Activated effector memory CD4-positive, alpha-beta T cell treated with Interleukin-2 at 50 U/mL for 16 hours (primary cell): ENCODE data around the gene FAM222A.

Source experiments
- DNase-seq: peaks from one replicate; pipeline ENCODE4 v3.0.0-alpha.2; 2020

FAM222A gene

DNA sequence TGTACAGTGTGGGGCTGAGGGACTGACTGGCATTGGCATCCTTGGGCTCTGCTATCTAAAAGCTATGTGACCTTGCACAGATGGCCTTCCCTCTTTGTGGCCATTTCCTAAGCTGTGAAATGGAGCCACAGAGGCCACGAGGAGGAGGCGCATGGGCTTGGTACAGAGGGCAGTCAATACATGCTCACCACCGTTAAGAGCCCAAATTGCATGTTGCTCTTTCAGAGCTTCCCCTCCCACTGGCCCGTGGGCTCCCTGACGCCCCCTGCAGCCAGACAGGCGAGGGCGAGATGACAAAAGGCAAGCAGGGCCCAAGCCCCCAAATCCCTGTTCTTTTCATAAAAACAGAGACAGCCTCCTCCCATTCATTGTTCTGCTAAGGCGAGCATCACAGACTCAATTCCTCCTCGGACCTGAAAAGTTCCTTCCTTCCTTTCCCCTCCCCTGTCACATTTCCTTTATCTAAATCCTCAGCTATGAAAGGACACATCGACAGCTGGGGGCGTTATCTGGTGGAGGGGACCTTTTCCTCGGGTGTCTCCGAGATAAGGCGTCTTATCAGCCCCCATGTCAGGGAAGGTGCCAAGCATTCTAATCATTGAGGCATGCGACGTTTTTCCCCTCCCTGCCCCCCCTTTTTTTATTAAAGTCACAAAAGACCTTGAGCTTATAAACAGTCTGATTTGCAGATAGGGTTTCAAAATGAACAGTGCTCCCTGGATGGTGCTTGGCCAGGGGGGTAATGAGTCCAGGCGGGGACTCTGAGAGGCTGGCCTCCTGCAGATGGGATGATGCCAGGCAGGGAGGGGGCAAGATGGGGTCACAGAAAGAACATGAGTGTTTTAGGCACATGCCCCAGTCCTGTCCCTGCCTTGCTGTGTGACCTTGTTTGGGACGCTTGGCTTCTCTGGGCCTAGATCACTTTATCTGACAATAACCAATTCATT is 26.4 kb downstream of the FAM222A start:
- DNase-seq = no peak

DNA sequence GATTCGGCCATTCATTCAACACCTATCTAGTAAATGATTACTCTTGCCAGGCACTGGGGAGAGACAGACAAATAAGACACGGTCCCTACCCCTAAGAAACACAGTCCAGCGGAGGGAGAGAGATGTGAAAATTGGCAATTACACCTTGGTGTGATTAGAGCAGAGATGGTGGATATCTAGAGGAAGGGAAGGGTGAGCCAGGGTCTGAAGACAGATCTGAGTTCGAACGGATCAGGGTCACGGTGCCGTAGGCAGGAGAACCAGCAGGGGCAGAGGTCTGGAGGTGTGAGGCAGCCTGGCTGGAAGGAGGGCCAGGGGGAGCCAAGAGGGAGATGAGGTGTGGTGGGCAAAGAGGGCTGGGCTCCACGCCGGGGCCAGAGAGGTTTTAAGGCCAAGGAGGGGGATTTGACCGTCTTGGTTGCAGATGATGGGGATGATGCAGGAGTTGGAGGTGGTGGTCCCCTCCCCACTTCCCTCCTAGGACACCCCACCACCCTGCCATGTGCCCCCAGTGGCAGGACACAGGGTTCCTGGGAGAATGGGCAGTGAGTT is 27.1 kb downstream of the FAM222A start:
- no peak for DNase-seq

DNA sequence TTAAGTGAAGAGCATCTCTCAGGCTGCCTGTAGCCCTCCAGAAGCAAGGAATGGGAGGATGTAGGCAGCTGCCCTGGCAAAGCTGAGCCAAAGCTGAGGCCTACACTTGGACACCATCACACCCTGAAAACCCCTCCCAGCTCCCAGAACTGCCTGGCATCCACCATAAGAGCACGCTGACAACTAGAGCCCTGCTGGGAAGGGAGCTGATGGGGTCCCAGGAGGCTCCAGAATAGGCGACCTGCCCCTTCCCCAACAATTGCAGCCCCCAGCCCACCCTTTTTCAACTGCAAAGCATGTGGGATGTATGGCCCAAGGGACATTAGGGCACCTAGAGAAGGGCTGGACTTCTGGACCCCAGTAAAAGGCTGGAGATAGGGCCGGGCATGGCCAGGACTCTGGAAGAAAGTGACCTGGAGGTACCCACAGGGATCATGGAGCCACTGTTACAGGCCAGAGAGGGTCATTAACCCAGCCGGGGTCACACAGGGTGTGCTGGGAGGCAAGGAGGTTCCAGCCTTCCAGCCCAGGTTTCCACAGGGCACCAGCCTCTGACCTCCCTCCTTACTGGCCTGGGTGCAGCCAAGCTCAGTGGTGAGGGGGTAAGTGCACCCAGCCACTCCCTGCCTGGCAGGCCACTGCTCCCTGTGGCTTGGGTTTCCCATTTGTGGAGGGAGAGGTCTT is 27.8 kb downstream of the FAM222A start:
- DNase-seq = no peak

DNA sequence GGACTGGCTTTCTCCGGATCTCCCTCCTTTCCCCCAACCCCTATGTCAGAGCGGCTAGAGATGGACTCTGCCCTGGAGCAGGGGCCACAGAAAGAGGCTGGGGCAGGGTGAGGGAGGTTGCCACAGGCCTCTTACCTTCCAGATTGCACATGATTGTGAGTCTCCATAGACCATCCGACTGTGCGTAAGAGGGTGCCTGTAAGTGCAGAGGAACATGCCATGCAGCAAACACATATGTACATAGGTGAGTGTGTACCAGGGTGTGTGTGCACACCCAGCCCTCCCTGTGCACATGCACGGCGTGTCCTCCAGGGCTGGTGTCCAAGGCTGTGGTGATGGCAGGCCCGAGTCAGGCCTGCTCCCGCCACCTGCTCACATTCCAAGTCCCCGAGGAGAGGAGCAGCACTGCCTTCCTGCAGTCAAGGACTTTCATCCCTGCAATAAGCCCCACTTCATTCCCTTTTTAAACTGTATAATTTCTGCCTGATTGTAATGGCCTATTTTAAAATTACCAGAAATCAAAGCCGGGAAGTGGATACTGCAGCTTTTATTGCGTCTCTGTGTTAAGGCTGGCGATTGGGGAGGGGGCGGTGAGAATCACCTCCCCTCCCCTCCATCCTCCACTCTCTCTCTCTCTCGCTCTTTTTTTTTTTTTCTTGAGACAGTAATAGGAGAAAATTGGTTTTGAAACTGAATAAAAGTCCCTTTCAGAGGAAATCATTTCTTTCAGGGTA is 28.5 kb downstream of the FAM222A start:
- no peak for DNase-seq

DNA sequence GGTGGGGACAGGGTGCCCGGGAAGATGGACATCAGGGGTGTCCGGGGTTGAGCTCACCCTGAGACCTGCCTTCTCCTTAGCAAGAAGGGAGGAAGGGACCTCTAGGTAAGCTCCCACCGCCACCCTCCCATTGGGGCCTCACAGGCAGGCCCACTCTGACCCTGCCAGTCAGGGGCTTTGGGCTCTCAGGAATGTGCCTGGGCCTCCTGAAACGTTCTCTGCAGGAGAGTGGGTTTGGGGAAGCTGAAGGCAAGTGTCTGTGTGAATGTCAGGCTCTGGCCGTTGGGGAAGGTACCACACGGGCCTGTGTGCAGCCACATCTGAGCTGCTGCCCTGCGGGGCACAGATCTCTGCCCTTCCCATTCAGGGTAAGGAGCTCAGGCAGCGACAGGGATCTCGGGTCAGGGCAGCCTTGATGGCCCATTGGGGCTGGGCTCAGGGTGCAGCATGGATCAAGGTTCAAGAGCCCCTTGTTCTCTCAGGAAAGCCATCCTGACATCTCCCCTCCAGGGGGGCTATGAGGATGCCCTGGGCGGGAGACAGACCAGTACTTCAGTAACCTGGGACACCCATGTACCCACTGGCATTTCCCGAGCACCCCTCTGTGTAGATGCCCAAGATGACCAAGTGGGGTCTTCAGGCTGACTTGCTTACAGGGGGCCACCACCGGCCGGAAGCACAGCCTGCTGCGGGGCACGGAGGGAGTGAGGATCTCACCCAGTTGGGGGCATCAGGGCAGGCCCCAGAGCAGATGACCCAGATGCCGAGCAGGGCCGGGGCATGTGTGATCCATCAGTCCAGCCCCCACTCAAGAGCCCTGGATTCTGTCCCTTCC is 29.7 kb downstream of the FAM222A start:
- DNase-seq = no peak

DNA sequence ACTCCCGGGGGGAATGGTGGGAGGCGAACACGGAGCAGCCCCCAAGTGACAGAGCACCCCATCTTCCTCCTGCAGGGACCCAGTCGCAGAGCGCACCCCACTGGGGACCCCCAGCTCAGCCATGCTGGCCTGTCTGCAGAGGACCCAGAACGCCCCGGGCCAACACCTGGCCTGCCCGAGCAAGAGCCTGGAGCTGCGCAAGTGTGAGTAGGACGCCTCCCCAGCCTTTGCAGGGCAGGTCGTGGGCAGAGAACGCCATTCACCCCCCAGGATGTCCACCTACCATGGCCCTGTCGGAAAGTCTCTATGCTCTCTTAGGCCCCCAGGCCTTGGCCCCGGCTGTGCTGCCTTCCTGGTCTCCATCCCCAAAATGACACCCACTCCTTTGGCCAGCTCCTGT is 30.4 kb downstream of the FAM222A start:
- no peak for DNase-seq

DNA sequence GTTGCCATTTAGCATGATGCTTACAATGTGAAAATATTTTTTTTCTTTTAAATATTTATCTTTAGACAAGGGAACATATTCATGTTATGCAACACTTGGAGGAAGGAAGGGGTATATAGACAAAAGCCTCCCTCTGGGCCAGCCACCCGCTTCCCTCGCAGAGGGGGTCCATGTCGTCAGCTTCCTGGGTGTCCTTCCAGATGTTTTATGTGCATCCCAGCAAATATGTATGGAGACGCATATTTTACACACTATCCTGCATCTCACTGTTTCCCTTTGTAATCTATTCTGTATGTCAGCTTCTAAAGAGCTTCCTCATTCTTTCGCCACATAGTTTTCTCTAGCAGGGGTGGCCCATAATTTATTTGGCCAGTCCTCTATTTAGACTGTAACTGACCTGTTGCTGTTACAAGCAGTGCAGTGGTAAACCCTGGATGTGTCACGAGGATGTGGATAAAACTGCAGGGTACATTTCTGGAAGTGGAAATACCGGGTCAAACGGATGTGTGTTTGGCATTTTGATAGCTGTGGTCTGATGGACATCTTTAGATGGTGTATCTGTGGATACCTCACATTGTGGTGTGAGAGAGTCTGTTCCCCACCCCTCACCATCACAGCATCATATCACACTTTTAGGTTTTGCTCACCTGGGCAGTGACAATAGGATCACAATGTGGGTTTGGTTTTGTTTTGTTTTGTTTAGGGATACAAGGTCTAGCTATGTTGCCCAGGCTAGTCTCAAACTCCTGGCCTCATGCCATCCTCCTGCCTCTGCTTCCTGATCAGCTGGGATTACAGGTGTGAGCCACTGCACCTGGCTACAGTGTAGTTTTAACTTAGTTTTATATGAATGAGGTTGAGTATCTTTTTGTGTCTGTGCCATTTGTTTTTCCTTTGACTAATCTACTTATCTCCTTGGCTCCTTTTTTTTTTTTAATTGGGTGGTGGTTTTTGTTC is 31.6 kb downstream of the FAM222A start:
- DNase-seq = no peak

DNA sequence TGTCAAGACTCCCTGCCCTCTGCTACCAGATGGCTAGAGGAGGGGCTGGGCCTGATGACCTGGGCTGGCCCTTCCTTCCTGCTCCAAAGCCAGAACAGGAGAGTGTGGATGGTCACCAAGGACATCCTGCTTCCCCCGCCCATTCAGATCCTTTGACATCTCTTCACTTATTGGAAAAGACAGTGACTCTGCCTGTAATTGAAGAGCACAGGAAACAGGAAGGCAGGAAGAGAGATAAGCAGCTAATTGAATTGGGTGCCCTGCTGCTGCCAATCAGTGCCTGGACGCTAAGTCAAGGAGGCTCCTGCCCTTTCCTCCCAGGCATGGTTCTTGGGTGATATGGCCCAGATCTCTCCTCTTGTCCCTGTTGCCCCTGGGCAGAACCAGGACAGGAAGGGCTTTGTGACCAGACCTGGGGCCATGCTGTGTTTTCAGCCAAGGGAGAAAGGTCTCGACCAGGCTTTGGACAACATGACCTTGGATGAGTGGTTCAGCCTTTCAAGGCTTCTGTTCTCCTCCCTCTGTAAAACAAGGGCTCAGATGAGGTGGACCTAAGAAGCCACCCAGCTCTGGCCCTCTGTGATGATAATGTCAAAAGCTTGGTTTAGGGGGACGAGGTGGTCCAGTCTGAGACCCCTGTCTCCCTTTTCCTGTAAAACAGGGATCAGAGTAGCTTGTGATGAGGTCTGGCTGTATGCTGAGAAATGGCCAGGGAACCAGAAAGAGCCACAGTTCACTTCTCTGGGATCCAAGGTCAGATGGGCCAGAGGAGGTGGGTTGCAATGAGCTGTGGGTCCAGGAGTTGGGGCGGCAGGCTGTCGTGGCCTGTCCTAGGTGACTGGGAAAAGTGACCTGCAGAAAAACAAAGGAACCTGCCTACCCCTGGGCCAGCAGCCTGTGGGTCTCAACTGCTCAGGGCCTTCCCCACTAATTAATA is 38.8 kb downstream of the FAM222A start:
- no peak for DNase-seq

DNA sequence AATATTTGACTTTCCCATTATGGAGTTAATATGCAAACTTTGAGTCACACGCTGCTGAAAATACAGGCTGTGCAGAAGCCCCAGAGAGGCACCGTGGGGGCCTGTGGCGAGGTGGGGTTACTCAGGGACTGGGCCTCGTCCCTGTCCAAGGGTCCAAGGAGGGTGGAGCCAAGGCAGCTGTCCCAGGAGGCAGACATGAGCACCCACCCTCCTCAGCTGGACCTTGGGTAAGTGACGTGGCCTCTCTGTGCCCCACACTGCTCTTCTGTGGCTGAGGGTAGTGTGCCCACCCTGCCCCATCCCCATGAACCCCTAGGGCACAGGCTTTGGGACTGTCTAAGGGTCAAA is 39.4 kb downstream of the FAM222A start:
- DNase-seq = no peak

DNA sequence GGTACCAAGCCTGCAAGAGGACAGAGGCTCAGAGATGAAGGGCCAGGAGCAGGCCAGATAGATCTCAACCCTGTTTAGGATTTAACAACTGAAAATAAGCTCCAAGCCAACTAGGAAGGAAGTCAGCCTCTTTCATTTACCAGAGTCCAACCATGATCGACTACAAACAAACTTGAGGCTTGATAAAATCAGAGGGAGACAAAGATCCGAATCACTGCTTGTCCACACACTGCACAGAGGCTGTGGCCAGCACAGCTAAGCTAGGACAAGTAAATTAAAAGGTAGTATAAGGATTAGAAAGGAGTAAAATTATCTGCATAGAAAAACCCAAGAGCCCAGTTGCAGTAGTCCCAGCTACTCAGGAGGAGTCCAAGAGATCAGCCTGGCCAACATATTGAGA is 40.3 kb downstream of the FAM222A start:
- DNase-seq = no peak

DNA sequence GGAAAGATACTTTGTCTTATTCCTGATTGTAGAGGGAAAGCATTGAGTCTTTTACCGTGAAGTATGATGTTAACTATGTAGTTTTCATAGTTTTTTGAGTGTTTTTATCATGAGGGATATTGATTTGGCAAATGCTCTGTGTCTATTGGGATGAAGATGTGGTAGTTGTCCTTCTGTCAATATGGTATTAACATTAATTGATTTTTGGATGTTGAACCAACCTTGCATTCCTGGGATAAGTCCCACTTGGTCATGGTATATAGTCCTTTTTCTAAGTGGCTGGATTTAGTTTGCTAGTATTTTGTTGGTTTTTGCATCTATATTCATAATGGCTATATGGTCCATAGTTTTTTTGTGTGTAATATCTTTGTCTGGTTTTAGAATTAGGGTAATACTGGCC is 42.8 kb downstream of the FAM222A start:
- DNase-seq = no peak

DNA sequence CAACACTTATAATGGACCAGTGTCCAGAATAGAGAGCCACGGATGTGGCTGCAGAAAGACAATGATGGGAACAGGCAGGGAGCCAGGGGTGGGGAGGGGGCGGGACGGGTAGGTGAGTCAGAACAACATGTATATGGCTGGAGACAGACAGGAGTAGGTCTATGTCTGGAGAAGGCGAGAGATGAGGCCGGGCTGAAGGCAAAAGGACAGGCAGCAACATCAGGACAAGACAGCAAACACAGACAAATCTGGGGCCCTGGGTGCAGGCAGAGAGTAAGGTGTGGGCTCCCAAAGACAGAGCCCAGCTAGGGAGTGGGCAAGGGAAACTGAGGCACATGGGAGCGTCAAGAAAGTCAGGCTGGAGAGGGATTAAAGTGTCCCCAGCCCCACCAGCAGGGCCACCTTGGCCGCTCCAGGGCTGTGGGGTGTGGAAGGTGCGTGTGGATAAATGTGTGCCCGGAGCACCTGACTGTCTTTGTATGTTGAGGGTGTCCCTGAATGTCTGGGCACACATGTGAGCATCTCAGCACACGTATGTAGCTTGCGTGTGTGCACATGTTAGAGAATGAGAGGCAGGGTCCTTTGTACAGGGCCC is 44.1 kb downstream of the FAM222A start:
- DNase-seq = no peak

DNA sequence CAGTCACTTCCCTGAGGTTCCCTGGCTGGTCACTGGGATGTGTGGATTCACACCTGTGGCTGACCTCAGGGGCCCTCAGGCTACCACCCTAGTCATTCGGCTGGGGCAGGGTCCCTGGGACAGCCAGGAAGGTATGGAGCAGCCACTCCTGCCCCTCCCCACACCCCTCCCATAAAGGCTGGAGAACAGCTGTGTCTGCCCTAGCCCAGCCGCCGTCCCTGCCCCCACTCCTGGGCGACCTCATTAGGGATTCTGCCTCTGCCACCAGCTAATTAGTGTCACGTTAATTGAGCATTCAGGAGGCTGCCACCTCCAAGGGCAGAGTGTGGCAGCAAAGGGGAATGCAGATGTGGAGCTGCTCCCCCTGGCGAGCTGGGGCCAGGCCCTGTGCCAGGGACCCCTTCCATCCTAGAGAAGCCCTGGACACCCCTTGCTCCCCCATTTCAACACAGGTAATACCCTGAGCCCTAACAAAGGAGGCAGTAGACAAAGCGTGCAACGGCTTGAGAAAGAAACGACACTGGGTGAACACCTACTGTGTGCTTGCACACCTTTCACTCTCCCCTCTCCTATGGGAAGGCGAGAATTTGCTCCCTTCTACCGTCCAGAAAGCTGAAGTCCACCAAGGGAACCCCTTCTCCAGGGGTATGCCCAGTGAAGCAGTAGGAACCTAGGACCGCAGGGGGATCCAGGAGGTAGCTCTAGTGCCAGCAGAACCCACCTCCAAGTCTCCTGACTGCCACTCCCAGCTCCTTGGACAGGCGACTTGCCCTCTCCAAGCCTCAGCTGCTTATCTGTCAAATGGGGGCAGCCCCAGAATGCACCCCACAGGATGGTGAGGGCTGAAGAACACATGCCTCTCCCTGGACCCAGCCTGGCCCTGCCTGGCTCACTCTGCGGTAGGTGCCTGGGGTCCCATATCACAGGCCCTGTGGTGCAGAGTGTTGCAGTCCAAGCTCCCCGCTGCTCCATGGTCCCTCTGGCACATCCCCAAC is 45.1 kb downstream of the FAM222A start:
- no peak for DNase-seq

DNA sequence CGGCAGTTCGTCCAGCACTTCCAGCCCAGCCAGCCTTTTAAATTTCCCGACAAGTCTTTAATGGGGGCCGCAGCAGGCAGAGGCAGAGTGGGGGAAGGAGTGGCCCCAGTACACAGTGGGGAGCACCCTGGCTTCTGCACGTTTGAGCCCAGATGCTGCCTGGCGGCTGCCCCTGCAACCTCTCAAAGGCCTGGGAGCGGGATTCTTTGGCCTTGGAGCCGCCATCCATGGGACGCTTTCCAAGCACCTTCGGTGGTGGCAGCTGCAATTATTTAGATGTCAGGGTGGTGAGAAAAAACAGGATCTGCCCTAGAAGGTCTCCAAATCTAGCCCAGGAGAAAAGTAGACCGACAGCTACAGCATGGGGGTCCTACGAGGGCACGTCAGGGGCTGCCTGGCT is 46.0 kb downstream of the FAM222A start:
- no peak for DNase-seq

DNA sequence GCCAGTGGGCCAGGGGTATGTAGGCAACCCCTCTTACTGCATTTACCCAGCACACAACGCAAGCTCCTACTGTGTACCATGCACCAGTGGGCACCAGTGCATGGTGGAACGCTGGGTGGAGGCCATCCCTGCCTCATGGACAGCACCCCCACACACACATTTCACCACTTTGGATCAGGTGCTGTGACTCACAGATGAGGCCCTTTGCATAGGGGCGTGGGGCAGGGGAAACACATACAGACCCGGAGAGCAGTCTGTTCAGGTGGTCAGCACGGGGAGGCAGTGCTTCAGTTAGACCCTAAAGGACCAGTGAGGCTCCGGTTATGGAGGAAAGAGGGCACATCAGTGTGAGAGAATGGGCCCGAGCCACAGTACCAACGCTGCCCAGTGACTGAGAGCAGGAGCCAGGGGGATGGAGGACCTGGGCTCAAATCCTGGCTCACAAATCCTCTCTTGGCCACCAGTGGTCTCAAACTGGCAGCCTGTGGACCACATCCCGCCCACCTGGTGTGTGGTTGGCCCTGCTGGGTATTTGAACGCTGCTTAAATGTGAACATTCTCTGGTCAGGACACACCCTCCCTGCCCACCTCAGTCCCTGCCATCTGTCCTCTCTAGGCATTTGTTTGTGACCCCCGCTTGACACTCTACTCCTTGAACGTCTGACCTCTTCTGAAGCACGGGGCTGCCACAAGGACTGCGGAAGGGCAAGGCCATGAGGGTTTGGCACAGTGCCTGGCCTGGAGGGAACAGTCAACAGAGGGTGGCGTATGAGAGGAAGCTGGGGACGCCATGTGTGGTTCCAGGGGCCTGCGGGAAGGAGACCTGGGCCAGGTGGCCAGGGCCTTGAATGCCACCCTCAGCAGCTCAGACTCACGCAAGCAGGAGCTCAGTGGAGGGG is 46.7 kb downstream of the FAM222A start:
- DNase-seq = no peak

DNA sequence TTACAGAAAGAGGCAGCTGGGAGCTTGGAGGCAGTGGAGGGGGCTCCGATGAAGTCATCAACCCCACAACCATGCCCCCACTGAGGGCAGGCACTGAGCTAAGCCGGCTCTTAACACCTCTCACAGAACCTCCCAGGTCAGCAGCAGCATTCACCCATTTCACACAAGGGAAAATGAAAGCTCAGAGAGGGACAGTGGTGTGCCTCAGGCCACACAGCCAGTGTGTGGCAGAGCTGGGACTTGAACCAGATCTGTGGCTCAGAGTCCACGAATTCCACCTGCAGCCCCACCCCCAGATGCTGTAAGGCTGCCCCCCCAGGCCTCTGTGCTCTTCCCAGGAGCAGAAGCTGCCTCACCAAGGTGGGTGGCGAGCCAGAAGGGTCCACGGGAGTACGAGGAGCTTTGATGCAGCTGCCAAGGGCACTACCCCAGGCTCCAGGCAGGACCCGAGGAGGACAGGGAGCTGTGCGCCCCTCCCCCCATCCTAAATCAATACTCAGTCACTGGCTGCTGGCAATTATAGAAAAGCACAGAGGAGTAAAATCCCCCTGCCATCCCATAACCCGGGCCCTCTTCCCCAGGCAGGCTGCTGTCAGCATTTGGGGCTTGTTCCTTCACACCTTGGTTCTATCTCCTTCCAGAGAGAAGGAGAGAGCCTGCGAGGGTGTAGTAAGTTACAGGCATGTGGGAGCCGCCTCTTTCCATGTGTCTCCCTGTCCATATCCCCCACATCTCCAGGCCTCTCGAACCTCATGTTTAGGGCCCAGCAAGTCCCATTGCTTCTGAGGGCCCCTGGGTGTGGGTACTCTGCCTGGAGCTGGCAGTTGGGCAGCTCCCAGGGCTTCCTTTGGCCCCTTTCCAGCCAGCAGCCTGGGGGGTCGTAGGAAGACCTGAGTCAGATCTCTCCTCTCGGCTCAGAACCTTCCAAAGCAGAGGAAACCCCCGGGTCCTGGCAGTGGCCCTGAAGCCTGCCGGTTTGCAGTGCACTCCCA is 47.6 kb downstream of the FAM222A start:
- no peak for DNase-seq
